H9 (cell line): ENCODE results near the gene OR5M8. TPM values are rescaled to one million over a fixed set of nuclear protein-coding genes. Genes with fewer than 3 reads are reported as not detected.

Source experiments
- DNase-seq: peaks from one replicate; pipeline ENCODE4 v3.0.0-alpha.2; 2017
- H2AFZ ChIP-seq: one replicate; pipeline ENCODE4 v1.6.1; 2013; ENCODE audit warnings: mild to moderate bottlenecking, low read length, control low read depth, moderate library complexity
- H2AK5ac ChIP-seq: 2 replicates; pipeline ENCODE4 v1.6.1; 2013; ENCODE audit warnings: low read length, control low read depth, mixed read lengths; ENCODE audit not compliant: insufficient read length
- H2BK120ac ChIP-seq: one replicate; pipeline ENCODE4 v1.6.1; 2013; ENCODE audit warnings: low read depth, mild to moderate bottlenecking, low read length, control low read depth, inconsistent platforms; ENCODE audit not compliant: poor library complexity, severe bottlenecking
- H2BK12ac ChIP-seq: 2 replicates; pipeline ENCODE4 v1.6.1; 2013; ENCODE audit warnings: low read length, control low read depth, mixed read lengths, low read depth; ENCODE audit not compliant: insufficient read length
- H2BK15ac ChIP-seq: 2 replicates; pipeline ENCODE4 v1.6.1; 2013; ENCODE audit warnings: low read depth, low read length, control low read depth
- H2BK20ac ChIP-seq: one replicate; pipeline ENCODE4 v1.6.1; 2013; ENCODE audit warnings: low read depth, mild to moderate bottlenecking, low read length, control low read depth, inconsistent platforms; ENCODE audit not compliant: poor library complexity, severe bottlenecking
- H2BK5ac ChIP-seq: 2 replicates; pipeline ENCODE4 v1.6.1; 2013; ENCODE audit warnings: low read length, control low read depth, mixed read lengths; ENCODE audit not compliant: insufficient read length
- H3K14ac ChIP-seq: 2 replicates; pipeline ENCODE4 v1.6.1; 2013; ENCODE audit warnings: low read length, control low read depth; ENCODE audit not compliant: insufficient read depth
- H3K18ac ChIP-seq: 2 replicates; pipeline ENCODE4 v1.6.1; 2013; ENCODE audit warnings: low read depth, mild to moderate bottlenecking, mixed read lengths, low read length, control low read depth; ENCODE audit not compliant: insufficient read length
- H3K23ac ChIP-seq: 2 replicates; pipeline ENCODE4 v1.6.1; 2013; ENCODE audit warnings: low read length, control low read depth, mixed read lengths, low read depth; ENCODE audit not compliant: insufficient read length
- H3K23me2 ChIP-seq: 2 replicates; pipeline ENCODE4 v1.6.1; 2013; ENCODE audit warnings: low read depth, mild to moderate bottlenecking, mixed read lengths, low read length, control low read depth; ENCODE audit not compliant: insufficient read length, poor library complexity, severe bottlenecking
- H3K27ac ChIP-seq: 2 replicates; pipeline ENCODE4 v1.5.1; 2013; ENCODE audit warnings: low read length, control low read depth, mixed read lengths, low read depth; ENCODE audit not compliant: insufficient read length
- H3K27me3 ChIP-seq: 2 replicates; pipeline ENCODE4 v1.6.1; 2013; ENCODE audit warnings: low read length, control low read depth, inconsistent platforms; ENCODE audit not compliant: insufficient read depth
- H3K4ac ChIP-seq: 2 replicates; pipeline ENCODE4 v1.6.1; 2013; ENCODE audit warnings: low read depth, mild to moderate bottlenecking, control low read depth, inconsistent platforms, low read length, moderate library complexity
- H3K4me1 ChIP-seq: 2 replicates; pipeline ENCODE4 v1.6.1; 2013; ENCODE audit warnings: low read length, control low read depth, inconsistent platforms; ENCODE audit not compliant: insufficient read depth
- H3K4me2 ChIP-seq: 2 replicates; pipeline ENCODE4 v1.6.1; 2013; ENCODE audit warnings: low read length, control low read depth, mixed read lengths; ENCODE audit not compliant: insufficient read length, insufficient read depth
- H3K56ac ChIP-seq: 2 replicates; pipeline ENCODE4 v1.6.1; 2013; ENCODE audit warnings: low read depth, mild to moderate bottlenecking, mixed read lengths, low read length, control low read depth; ENCODE audit not compliant: insufficient read length
- H3K79me1 ChIP-seq: 2 replicates; pipeline ENCODE4 v1.6.1; 2013; ENCODE audit warnings: low read depth, mild to moderate bottlenecking, moderate library complexity, low read length, control low read depth, inconsistent platforms; ENCODE audit not compliant: insufficient read depth, poor library complexity, severe bottlenecking
- H3K79me2 ChIP-seq: 2 replicates; pipeline ENCODE4 v1.6.1; 2013; ENCODE audit warnings: low read length, control low read depth, inconsistent platforms; ENCODE audit not compliant: insufficient read depth
- H3K9ac ChIP-seq: 2 replicates; pipeline ENCODE4 v1.6.1; 2013; ENCODE audit warnings: low read length, control low read depth, mixed read lengths; ENCODE audit not compliant: insufficient read length; ENCODE audit errors: extremely low read depth
- H3K9me3 ChIP-seq: one replicate; pipeline ENCODE4 v1.6.1; 2013; ENCODE audit warnings: low read depth, low read length, inconsistent platforms; ENCODE audit not compliant: control insufficient read depth
- H3T11ph ChIP-seq: one replicate; pipeline ENCODE4 v1.6.1; 2013; ENCODE audit warnings: mild to moderate bottlenecking, low read length, control low read depth, inconsistent platforms
- H4K20me1 ChIP-seq: one replicate; pipeline ENCODE4 v1.6.1; 2013; ENCODE audit not compliant: control insufficient read depth, insufficient read length, insufficient read depth
- H4K5ac ChIP-seq: 2 replicates; pipeline ENCODE4 v1.6.1; 2013; ENCODE audit warnings: low read depth, mild to moderate bottlenecking, mixed read lengths, low read length, control low read depth; ENCODE audit not compliant: insufficient read length
- H4K8ac ChIP-seq: replicated peaks from 2 replicates; pipeline ENCODE4 v1.6.1; 2013; ENCODE audit warnings: low read length, control low read depth, mixed read lengths, low read depth; ENCODE audit not compliant: insufficient read length
- H4K91ac ChIP-seq: 2 replicates; pipeline ENCODE4 v1.6.1; 2013; ENCODE audit warnings: low read depth, mild to moderate bottlenecking, moderate library complexity, mixed read lengths, low read length, control low read depth; ENCODE audit not compliant: insufficient read length
- H3K27ac Mint-ChIP-seq, 3 experiments: 2 replicates in 2 of 3; 3 replicates in 1 of 3; pipeline ENCODE4 v1.8.0; 2020 to 2021; ENCODE audit warnings: mixed read lengths in 3 of 3, mild to moderate bottlenecking in 1 of 3, moderate library complexity in 1 of 3
- H3K27me3 Mint-ChIP-seq: 2 replicates; pipeline ENCODE4 v1.8.0; 2021; ENCODE audit warnings: low read depth, mild to moderate bottlenecking, moderate library complexity, mixed read lengths
- H3K36me3 Mint-ChIP-seq, 3 experiments: 2 replicates in 2 of 3; 3 replicates in 1 of 3; pipeline ENCODE4 v1.8.0; 2020 to 2021; ENCODE audit warnings: low read depth in 3 of 3, mixed read lengths in 3 of 3; ENCODE audit not compliant: insufficient read depth in 1 of 3
- H3K4me1 Mint-ChIP-seq, 2 experiments: 2 replicates each; pipeline ENCODE4 v1.8.0; 2020; ENCODE audit warnings: mixed read lengths in 2 of 2
- H3K4me3 Mint-ChIP-seq, 2 experiments: 2 replicates in 1 of 2; 3 replicates in 1 of 2; pipeline ENCODE4 v1.8.0; 2020 to 2021; ENCODE audit warnings: mild to moderate bottlenecking in 2 of 2, mixed read lengths in 2 of 2, moderate library complexity in 1 of 2
- H3K9me3 Mint-ChIP-seq, 2 experiments: 2 replicates in 1 of 2; 3 replicates in 1 of 2; pipeline ENCODE4 v1.8.0; 2020; ENCODE audit warnings: mild to moderate bottlenecking in 2 of 2, mixed read lengths in 2 of 2, moderate library complexity in 1 of 2
- CTCF ChIP-seq: fragments of 200-600 bp; sonication (generic); conservative IDR thresholded peaks from 3 replicates; pipeline ENCODE4 v1.8.0; 2021; ENCODE audit warnings: antibody characterized with exemption, mild to moderate bottlenecking
- WGBS: extraction: QIAGEN DNeasy Blood & Tissue Kit; methylation state at CpG from one replicate; pipeline ENCODE4 v1.1.7; 2013; ENCODE audit warnings: missing lambda C conversion rate, low lambda C conversion rate, mixed read lengths; ENCODE audit not compliant: insufficient read length; ENCODE audit errors: extremely low coverage; 5-methylcytosine and 5-hydroxymethylcytosine counted together
- total RNA-seq: library from RNA; stranded (reverse); gene quantifications from 2 replicates; pipeline ENCODE4 v1.2.1, GENCODE V29; 2021

Gene OR5M8
- total RNA-seq, 1 experiment from 2014 or later, result not detected

GRCh38 chr11:56522008-56522407, 30.8 kb upstream of the OR5M8 start:
- H3K79me2 ChIP-seq, result no peaks in the 10 kb centered on the region
- H4K5ac ChIP-seq, result no peak overlapping the region
- H3K14ac ChIP-seq, result no peak overlapping the region
- no peak overlapping the region for H2BK12ac ChIP-seq
- H3K18ac ChIP-seq, result no peak overlapping the region
- Mint-ChIP-seq H3K27ac (no peak overlapping the region), H3K9me3 (peaks cover 0 to 6% of the 10 kb centered on the region in 2 experiments; a peak in 3 of 5 replicates), H3K27me3 (no peaks in the 10 kb centered on the region), H3K4me1 (peaks cover 0 to 2% of the 10 kb centered on the region in 2 experiments; a peak in 1 of 4 replicates), H3K36me3 (no peaks in the 10 kb centered on the region), H3K4me3 (no peak overlapping the region)
- no peak overlapping the region for H2AK5ac ChIP-seq
- H3K9me3 ChIP-seq, result no peaks in the 10 kb centered on the region
- H2AFZ ChIP-seq, result peak overlapping the region; percentile 32
- no peaks in the 10 kb centered on the region for H4K20me1 ChIP-seq
- no peak overlapping the region for H3K27ac ChIP-seq
- no peak overlapping the region for H2BK20ac ChIP-seq
- H3K4me2 ChIP-seq, result no peak overlapping the region
- no CpG with 5 or more reads among the region's 5 CpGs for WGBS
- H2BK15ac ChIP-seq, result no peak overlapping the region
- H3K23me2 ChIP-seq, result no peaks in the 10 kb centered on the region
- H3K27me3 ChIP-seq, result no peaks in the 10 kb centered on the region
- no peak overlapping the region for H3K9ac ChIP-seq
- H3K56ac ChIP-seq, result no peak overlapping the region
- H4K91ac ChIP-seq, result no peak overlapping the region
- no peaks in the 10 kb centered on the region for H3K4me1 ChIP-seq
- DNase-seq, result no peak
- H3K4ac ChIP-seq, result no peak overlapping the region
- H3K79me1 ChIP-seq, result no peaks in the 10 kb centered on the region
- no peak overlapping the region for H3K23ac ChIP-seq
- no peak overlapping the region for H4K8ac ChIP-seq
- H3T11ph ChIP-seq, result no peak overlapping the region
- TF ChIP-seq CTCF, result peak; percentile 71
- no peak overlapping the region for H2BK5ac ChIP-seq
- no peak overlapping the region for H2BK120ac ChIP-seq
